A549 (cell line): ENCODE measurements around the gene ANKRD13D.

Experiments used
- BHLHE40 ChIP-seq: IDR thresholded peaks from 2 replicates; pipeline ENCODE4 v1.6.1; 2012; ENCODE audit warnings: low read depth, low read length, inconsistent platforms
- CTCF ChIP-seq: fragments of >200 bp; sonication (Bioruptor Twin); formaldehyde crosslinking; IDR thresholded peaks from 3 replicates; pipeline ENCODE4 v1.5.1; 2016
- FOXS1 ChIP-seq: fragments of 250-450 bp; sonication (Bioruptor Pico); IDR thresholded peaks from 2 replicates; pipeline ENCODE4 v1.5.0; 2020; ENCODE audit warnings: mild to moderate bottlenecking, moderate library complexity
- JUN ChIP-seq, 2 experiments: fragments of >200 bp; sonication (Bioruptor Twin); formaldehyde crosslinking; IDR thresholded peaks; 2 replicates in 1 of 2; 3 replicates in 1 of 2; pipeline ENCODE4 v1.6.1; 2016 to 2017
- JUNB ChIP-seq: fragments of >200 bp; sonication (Bioruptor Twin); formaldehyde crosslinking; IDR thresholded peaks from 2 replicates; pipeline ENCODE4 v1.6.1; 2016
- KDM1A ChIP-seq: fragments of 200-600 bp; sonication (generic); IDR thresholded peaks from 2 replicates; pipeline ENCODE4 v1.6.1; 2016; ENCODE audit warnings: low read depth, mild to moderate bottlenecking
- MAZ ChIP-seq: fragments of 150-350 bp; IDR thresholded peaks from 2 replicates; pipeline ENCODE4 v1.6.1; 2014; ENCODE audit warnings: antibody characterized with exemption, low read depth, low read length, borderline replicate concordance
- POLR2A ChIP-seq: IDR thresholded peaks from 2 replicates; pipeline ENCODE4 v1.6.1; 2012; ENCODE audit warnings: mild to moderate bottlenecking, low read length
- RCOR1 ChIP-seq: fragments of 150-350 bp; IDR thresholded peaks from 2 replicates; pipeline ENCODE4 v1.6.1; 2014; ENCODE audit warnings: antibody characterized with exemption, low read length, low read depth
- RFX5 ChIP-seq: fragments of 450-650 bp; IDR thresholded peaks from 2 replicates; pipeline ENCODE4 v1.7.1; 2014; ENCODE audit warnings: antibody characterized with exemption, mild to moderate bottlenecking, moderate library complexity
- TF ChIP-seq, protein P1 (sequence below): fragments of 200-600 bp; sonication (generic); IDR thresholded peaks from 2 replicates; pipeline ENCODE4 v1.6.1; 2016; ENCODE audit warnings: antibody characterized with exemption, mild to moderate bottlenecking, moderate library complexity
- TF ChIP-seq, protein P2 (sequence below): IDR thresholded peaks from 2 replicates; pipeline ENCODE4 v1.6.1; 2012
- TF ChIP-seq, protein P3 (sequence below): IDR thresholded peaks from 2 replicates; pipeline ENCODE4 v1.6.1; 2012; ENCODE audit warnings: low read depth, borderline replicate concordance
- TF ChIP-seq, protein P4 (sequence below): fragments of 450-650 bp; IDR thresholded peaks from 2 replicates; pipeline ENCODE4 v1.6.1; 2014; ENCODE audit warnings: antibody characterized with exemption

DNA sequence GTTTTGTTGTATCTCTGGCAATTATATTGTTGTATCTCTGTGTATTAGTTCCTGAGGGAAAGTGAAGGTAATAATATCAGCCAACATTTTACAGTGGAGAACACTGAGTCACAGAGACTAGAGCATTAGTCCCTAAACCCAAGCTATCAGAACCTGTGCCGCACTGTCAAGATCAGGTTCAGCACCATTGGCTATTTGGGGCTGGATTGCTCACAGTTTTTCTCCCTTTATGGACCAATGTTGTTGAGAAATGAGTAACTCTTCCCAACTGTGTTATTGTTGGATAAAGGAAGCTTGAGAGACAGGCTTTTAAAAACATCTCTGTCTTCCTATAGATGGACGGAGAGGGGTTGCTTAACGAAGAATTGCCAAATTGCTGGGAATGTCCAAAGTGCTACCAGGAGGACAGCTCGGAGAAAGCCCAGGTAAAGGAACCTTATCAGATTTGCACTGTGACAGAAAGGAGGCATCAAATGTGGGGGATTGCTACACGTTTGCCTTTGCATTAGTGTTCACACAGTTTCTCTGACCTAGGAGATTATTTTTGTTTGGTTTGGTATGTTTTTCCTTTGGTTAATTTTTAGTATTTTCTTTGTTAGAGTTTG is 41.1 kb upstream of the ANKRD13D start:
- TF ChIP-seq CTCF (no peak), FOXS1 (CRISPR knock-in tag) (no peak), JUNB (no peak), POLR2A (no peak), RCOR1 (no peak), KDM1A (no peak), RFX5 (no peak), MAZ (no peak), BHLHE40 (no peak), JUN (IDR thresholded peaks at IDR 0.05) (no peak)
- TF ChIP-seq, protein P1, sequence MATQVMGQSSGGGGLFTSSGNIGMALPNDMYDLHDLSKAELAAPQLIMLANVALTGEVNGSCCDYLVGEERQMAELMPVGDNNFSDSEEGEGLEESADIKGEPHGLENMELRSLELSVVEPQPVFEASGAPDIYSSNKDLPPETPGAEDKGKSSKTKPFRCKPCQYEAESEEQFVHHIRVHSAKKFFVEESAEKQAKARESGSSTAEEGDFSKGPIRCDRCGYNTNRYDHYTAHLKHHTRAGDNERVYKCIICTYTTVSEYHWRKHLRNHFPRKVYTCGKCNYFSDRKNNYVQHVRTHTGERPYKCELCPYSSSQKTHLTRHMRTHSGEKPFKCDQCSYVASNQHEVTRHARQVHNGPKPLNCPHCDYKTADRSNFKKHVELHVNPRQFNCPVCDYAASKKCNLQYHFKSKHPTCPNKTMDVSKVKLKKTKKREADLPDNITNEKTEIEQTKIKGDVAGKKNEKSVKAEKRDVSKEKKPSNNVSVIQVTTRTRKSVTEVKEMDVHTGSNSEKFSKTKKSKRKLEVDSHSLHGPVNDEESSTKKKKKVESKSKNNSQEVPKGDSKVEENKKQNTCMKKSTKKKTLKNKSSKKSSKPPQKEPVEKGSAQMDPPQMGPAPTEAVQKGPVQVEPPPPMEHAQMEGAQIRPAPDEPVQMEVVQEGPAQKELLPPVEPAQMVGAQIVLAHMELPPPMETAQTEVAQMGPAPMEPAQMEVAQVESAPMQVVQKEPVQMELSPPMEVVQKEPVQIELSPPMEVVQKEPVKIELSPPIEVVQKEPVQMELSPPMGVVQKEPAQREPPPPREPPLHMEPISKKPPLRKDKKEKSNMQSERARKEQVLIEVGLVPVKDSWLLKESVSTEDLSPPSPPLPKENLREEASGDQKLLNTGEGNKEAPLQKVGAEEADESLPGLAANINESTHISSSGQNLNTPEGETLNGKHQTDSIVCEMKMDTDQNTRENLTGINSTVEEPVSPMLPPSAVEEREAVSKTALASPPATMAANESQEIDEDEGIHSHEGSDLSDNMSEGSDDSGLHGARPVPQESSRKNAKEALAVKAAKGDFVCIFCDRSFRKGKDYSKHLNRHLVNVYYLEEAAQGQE = no peak
- TF ChIP-seq, protein P2, sequence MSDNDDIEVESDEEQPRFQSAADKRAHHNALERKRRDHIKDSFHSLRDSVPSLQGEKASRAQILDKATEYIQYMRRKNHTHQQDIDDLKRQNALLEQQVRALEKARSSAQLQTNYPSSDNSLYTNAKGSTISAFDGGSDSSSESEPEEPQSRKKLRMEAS = no peak
- TF ChIP-seq, protein P3, sequence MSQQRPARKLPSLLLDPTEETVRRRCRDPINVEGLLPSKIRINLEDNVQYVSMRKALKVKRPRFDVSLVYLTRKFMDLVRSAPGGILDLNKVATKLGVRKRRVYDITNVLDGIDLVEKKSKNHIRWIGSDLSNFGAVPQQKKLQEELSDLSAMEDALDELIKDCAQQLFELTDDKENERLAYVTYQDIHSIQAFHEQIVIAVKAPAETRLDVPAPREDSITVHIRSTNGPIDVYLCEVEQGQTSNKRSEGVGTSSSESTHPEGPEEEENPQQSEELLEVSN = no peak
- TF ChIP-seq, protein P4, sequence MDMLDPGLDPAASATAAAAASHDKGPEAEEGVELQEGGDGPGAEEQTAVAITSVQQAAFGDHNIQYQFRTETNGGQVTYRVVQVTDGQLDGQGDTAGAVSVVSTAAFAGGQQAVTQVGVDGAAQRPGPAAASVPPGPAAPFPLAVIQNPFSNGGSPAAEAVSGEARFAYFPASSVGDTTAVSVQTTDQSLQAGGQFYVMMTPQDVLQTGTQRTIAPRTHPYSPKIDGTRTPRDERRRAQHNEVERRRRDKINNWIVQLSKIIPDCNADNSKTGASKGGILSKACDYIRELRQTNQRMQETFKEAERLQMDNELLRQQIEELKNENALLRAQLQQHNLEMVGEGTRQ = no peak
